ENCODE results near the gene PTPRK.

DNA sequence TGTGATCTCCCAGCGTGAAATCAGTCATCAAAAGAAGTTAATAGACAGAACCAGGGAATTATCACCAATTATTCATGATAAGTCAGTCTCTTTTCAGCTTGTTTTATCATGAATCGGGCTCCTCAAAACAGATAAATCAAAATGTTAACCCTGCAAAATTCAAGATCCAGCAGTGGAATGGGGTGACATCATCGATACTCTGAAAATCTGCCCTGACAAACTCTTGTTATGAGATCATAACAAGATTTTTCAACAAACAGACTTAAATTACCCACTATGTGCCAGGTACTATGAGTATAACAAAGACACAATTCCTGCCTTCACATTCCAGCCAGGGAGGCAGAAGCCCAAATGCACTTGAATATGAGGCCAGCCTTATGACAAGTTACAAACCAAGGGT lies 64.4 kb downstream of the PTPRK start:
- TF ChIP-seq, protein P1, sequence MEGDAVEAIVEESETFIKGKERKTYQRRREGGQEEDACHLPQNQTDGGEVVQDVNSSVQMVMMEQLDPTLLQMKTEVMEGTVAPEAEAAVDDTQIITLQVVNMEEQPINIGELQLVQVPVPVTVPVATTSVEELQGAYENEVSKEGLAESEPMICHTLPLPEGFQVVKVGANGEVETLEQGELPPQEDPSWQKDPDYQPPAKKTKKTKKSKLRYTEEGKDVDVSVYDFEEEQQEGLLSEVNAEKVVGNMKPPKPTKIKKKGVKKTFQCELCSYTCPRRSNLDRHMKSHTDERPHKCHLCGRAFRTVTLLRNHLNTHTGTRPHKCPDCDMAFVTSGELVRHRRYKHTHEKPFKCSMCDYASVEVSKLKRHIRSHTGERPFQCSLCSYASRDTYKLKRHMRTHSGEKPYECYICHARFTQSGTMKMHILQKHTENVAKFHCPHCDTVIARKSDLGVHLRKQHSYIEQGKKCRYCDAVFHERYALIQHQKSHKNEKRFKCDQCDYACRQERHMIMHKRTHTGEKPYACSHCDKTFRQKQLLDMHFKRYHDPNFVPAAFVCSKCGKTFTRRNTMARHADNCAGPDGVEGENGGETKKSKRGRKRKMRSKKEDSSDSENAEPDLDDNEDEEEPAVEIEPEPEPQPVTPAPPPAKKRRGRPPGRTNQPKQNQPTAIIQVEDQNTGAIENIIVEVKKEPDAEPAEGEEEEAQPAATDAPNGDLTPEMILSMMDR (IDR thresholded peaks at IDR 0.05 in 4 of 5, conservative IDR thresholded peaks at IDR 0.05 in 1 of 5): no peak
- TF ChIP-seq POLR2A (IDR thresholded peaks at IDR 0.05): no peak
